SU-DHL-6 (cell line): ENCODE results near the gene KLRF1.

Source experiments
- CTCF ChIP-seq: fragments of 200-600 bp; sonication (generic); IDR thresholded peaks from one replicate; pipeline ENCODE4 v1.5.1; 2017; ENCODE audit warnings: antibody characterized with exemption, mild to moderate bottlenecking, low read length, moderate library complexity; ENCODE audit not compliant: insufficient read depth, poor library complexity, severe bottlenecking
- EZH2phosphoT487 ChIP-seq: fragments of 200-600 bp; sonication (generic), shearing (Covaris generic); conservative IDR thresholded peaks from 2 replicates; pipeline ENCODE4 v1.6.1; 2018; ENCODE audit warnings: mild to moderate bottlenecking, antibody characterized with exemption, low read length, moderate library complexity, mixed read lengths

GRCh38 chr12:9792961-9793617 is 34.2 kb upstream of the KLRF1 start:
- no peak for TF ChIP-seq CTCF
- TF ChIP-seq EZH2phosphoT487, result no peak
